ENCODE measurements around the gene BICD2. TPM values are rescaled to one million over a fixed set of nuclear protein-coding genes. Genes with fewer than 3 reads are reported as not detected.

The BICD2 gene
- total and polyA plus RNA-seq, 10 of the 15 experiments (the other 5 are each of a cell fraction or from before 2014, with no cell fraction given) = 5.3 to 25.5 (median 14.4) TPM

DNA sequence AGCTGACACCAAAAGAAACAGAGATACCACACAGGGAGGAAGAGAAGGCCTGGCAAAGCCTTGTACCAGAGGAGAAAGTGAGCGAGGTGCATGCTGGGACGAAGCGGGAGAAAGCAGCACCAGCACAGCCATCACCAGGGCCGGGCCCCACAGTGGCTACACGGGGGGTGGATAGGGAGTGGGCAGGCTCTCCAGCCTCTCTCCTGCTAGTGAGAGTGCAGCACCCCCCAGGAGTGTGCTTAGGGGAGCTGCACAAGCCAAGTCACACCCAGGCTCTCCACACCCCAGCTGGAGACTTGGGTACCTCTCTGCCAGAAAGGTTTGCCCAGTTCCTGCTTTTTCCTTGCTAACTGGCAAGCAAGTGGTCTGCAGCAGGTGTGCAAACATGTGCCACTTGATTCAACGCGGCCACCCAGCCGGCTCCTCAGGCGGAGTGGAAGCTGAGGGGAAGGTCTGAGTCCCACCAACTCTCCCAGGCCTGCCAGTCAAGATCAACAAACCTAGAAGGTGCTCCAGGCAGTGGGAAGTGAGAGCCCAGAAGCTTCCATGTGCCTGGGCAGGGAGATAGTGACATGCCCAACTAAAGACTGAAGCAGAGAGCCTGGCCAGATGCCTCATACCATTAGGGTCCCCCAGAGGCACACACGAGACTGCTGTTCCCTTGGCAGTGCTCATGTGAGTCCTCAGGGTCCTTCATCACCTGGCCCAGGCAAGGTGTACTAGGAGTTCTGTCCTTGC, 39.9 kb downstream of the BICD2 start:
- Histone ChIP-seq H3K27ac (ENCODE audit: control insufficient read depth, insufficient read depth) (no peak overlapping the region), H3K4me3 (no peak overlapping the region), H3K4me2 (ENCODE audit: control insufficient read depth, insufficient read depth) (no peak overlapping the region), H4K20me1 (ENCODE audit: control insufficient read depth, insufficient read depth) (peaks cover 2% of the 10 kb centered on the region), H3K79me2 (ENCODE audit: control insufficient read depth, insufficient read depth, low read length) (peaks cover 2% of the 10 kb centered on the region), H3K9me3 (replicated peaks; ENCODE audit: control insufficient read depth, insufficient read depth, low read length) (no peaks in the 10 kb centered on the region), H3K27me3 (replicated peaks in 1 of 2; ENCODE audit: control insufficient read depth in 2 of 2, insufficient read depth in 2 of 2, low read length in 1 of 2) (no peaks in the 10 kb centered on the region), H3K9ac (ENCODE audit: control insufficient read depth, insufficient read depth, low read length) (no peak overlapping the region), H3K4me1 (ENCODE audit: control insufficient read depth, insufficient read depth, low read length) (peaks cover 42% of the 10 kb centered on the region), H3K36me3 (ENCODE audit: control insufficient read depth in 2 of 2, insufficient read depth in 2 of 2, low read length in 1 of 2) (peaks cover 22 to 55% of the 10 kb centered on the region in 2 experiments), H2AFZ (ENCODE audit: control insufficient read depth, low read depth, low read length) (no peak overlapping the region)
- ChIA-PET CTCF (no interaction called here), RAD21 (ENCODE audit: unreplicated experiment) (no interaction called here), POLR2A (no interaction called here), SMC1A (ENCODE audit: uncharacterized antibody, unreplicated experiment) (no interaction called here)
- in situ Hi-C loops (cut with MboI) = no loop called here
- no TSS peak for BruUV-seq (replicated peaks)
- 90% methylated on average over 8 of the region's 10 CpGs for WGBS (ENCODE audit: insufficient coverage, insufficient replicate concordance, low lambda C conversion rate, missing lambda C conversion rate)
- ATAC-seq = no peak
- DNase-seq (ENCODE audit: low read depth, low spot score) = no peak
- TF ChIP-seq RCOR1 (conservative IDR thresholded peaks at IDR 0.05; ENCODE audit: low read depth, low read length) (no peak), RAD21 (IDR thresholded peaks at IDR 0.05; ENCODE audit: insufficient read depth, low read depth, low read length) (no peak)
- intact Hi-C loops (cut with micrococcal nuclease; ENCODE audit: unreplicated experiment) = no loop called here
- FAIRE-seq = no peak

DNA sequence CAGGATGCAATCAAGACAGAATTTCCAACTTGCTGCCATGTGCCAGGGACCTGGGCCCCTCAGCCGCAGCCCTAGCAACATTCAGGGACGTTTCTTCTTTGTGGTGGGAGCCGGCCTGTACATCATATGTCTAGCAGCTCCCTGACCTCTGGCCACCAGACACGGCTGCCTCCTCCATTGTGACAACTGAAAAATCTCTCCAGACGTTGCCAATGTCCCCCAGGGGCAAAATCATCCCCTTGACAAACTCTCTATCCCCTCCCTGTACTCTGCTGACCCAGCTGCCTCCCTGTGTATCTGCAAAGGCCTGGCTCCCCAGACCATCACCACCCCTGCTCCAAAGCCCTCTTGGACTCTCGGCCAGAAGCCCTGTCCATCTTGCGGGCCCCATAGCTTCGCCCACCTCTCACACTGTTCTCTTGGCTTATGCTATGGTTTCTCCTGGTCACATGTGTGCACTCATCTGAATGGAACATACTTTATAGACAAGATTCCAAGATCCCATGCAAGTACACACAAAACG, 40.8 kb downstream of the BICD2 start:
- in situ Hi-C loops (cut with MboI) = no loop called here
- TF ChIP-seq BACH1 (IDR thresholded peaks at IDR 0.05; ENCODE audit: borderline replicate concordance) = no peak
- TF ChIP-seq, protein P1, sequence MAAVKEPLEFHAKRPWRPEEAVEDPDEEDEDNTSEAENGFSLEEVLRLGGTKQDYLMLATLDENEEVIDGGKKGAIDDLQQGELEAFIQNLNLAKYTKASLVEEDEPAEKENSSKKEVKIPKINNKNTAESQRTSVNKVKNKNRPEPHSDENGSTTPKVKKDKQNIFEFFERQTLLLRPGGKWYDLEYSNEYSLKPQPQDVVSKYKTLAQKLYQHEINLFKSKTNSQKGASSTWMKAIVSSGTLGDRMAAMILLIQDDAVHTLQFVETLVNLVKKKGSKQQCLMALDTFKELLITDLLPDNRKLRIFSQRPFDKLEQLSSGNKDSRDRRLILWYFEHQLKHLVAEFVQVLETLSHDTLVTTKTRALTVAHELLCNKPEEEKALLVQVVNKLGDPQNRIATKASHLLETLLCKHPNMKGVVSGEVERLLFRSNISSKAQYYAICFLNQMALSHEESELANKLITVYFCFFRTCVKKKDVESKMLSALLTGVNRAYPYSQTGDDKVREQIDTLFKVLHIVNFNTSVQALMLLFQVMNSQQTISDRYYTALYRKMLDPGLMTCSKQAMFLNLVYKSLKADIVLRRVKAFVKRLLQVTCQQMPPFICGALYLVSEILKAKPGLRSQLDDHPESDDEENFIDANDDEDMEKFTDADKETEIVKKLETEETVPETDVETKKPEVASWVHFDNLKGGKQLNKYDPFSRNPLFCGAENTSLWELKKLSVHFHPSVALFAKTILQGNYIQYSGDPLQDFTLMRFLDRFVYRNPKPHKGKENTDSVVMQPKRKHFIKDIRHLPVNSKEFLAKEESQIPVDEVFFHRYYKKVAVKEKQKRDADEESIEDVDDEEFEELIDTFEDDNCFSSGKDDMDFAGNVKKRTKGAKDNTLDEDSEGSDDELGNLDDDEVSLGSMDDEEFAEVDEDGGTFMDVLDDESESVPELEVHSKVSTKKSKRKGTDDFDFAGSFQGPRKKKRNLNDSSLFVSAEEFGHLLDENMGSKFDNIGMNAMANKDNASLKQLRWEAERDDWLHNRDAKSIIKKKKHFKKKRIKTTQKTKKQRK (IDR thresholded peaks at IDR 0.05; ENCODE audit: low read depth, low read length) = no peak
- TF ChIP-seq, protein P2, sequence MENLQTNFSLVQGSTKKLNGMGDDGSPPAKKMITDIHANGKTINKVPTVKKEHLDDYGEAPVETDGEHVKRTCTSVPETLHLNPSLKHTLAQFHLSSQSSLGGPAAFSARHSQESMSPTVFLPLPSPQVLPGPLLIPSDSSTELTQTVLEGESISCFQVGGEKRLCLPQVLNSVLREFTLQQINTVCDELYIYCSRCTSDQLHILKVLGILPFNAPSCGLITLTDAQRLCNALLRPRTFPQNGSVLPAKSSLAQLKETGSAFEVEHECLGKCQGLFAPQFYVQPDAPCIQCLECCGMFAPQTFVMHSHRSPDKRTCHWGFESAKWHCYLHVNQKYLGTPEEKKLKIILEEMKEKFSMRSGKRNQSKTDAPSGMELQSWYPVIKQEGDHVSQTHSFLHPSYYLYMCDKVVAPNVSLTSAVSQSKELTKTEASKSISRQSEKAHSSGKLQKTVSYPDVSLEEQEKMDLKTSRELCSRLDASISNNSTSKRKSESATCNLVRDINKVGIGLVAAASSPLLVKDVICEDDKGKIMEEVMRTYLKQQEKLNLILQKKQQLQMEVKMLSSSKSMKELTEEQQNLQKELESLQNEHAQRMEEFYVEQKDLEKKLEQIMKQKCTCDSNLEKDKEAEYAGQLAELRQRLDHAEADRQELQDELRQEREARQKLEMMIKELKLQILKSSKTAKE (IDR thresholded peaks at IDR 0.05; ENCODE audit: low read depth, poor library complexity, severe bottlenecking) = no peak
- no peak for TF ChIP-seq ZNF622 (IDR thresholded peaks at IDR 0.05)
- no peak for TF ChIP-seq SMC3 (IDR thresholded peaks at IDR 0.05; ENCODE audit: borderline replicate concordance, low read length)
- TF ChIP-seq MEF2B (IDR thresholded peaks at IDR 0.05; ENCODE audit: partially characterized antibody, poor library complexity, severe bottlenecking) = no peak
- TF ChIP-seq NR2C1 (IDR thresholded peaks at IDR 0.05) = no peak
- no peak for TF ChIP-seq TARDBP (IDR thresholded peaks at IDR 0.05; ENCODE audit: borderline replicate concordance)
- no peak for TF ChIP-seq NR2C2 (IDR thresholded peaks at IDR 0.05; ENCODE audit: borderline replicate concordance, control insufficient read depth, insufficient read length, low read depth)
- TF ChIP-seq KLF5 (IDR thresholded peaks at IDR 0.05; ENCODE audit: partially characterized antibody) = no peak

More for the DNA sequence above, 40.8 kb downstream of the BICD2 start:
- Histone ChIP-seq H3K4me2 (ENCODE audit: control insufficient read depth, insufficient read depth) (no peak overlapping the region), H3K9me3 (replicated peaks; ENCODE audit: control insufficient read depth, insufficient read depth, low read length) (no peaks in the 10 kb centered on the region), H3K79me2 (ENCODE audit: control insufficient read depth, insufficient read depth, low read length) (no peaks in the 10 kb centered on the region; the same call in 1 of the 2 replicates), H3K9ac (ENCODE audit: control insufficient read depth, insufficient read depth, low read length) (no peak overlapping the region), H3K36me3 (ENCODE audit: control insufficient read depth in 2 of 2, insufficient read depth in 2 of 2, low read length in 1 of 2) (peaks cover 28 to 62% of the 10 kb centered on the region in 2 experiments), H3K4me1 (ENCODE audit: control insufficient read depth, insufficient read depth, low read length) (peaks cover 34% of the 10 kb centered on the region), H4K20me1 (ENCODE audit: control insufficient read depth, insufficient read depth) (peaks cover 2% of the 10 kb centered on the region), H3K4me3 (no peak overlapping the region), H3K27ac (ENCODE audit: control insufficient read depth, insufficient read depth) (no peak overlapping the region), H3K27me3 (replicated peaks in 1 of 2; ENCODE audit: control insufficient read depth in 2 of 2, insufficient read depth in 2 of 2, low read length in 1 of 2) (no peaks in the 10 kb centered on the region), H2AFZ (ENCODE audit: control insufficient read depth, low read depth, low read length) (no peak overlapping the region)
- RAD21 ChIA-PET (ENCODE audit: unreplicated experiment) = no interaction called here
- FAIRE-seq = no peak
- 80% methylated on average over 9 of the region's 9 CpGs for WGBS (ENCODE audit: insufficient coverage, insufficient replicate concordance, low lambda C conversion rate, missing lambda C conversion rate)
- SMC1A ChIA-PET (ENCODE audit: uncharacterized antibody, unreplicated experiment) = no interaction called here
- intact Hi-C loops (cut with micrococcal nuclease; ENCODE audit: unreplicated experiment) = no loop called here
- no peak for DNase-seq (ENCODE audit: low read depth, low spot score)
- no TSS peak for BruUV-seq (replicated peaks)
- ATAC-seq = no peak
- CTCF ChIA-PET = no interaction called here
- POLR2A ChIA-PET = no interaction called here
